Upper lobe of left lung (tissue), 6 donors: Measurements from ENCODE around the gene FLNC. TPM values are rescaled to one million over a fixed set of nuclear protein-coding genes. Genes with fewer than 3 reads are reported as not detected.
A peak's percentile ranks its signal among the peaks of the same experiment; 100 is the strongest.

ENCODE experiments used
- ATAC-seq, 2 donors: fragments of 200-7000 bp; cut with Tn5 transposase; one replicate each; pipeline ENCODE4 v1.9.1; 2022; ENCODE audit warnings: mild to moderate bottlenecking in 2 of 2, moderate library complexity in 2 of 2; ENCODE audit not compliant: low FRiP score in 2 of 2
- DNase-seq, 2 donors: peaks; one replicate each; pipeline ENCODE4 v3.0.0-alpha.2; 2019 to 2020
- H3K27ac ChIP-seq, 4 donors: fragments of 200-600 bp; sonication (generic); one replicate each; pipeline ENCODE4 v1.5.1; 2016 to 2019
- H3K27me3 ChIP-seq, 4 donors: fragments of 200-600 bp; sonication (generic); one replicate each; pipeline ENCODE4 v1.5.1; 2017 to 2019
- H3K36me3 ChIP-seq, 4 donors: fragments of 200-600 bp; sonication (generic); one replicate each; pipeline ENCODE4 v1.5.1; 2016 to 2019
- H3K4me1 ChIP-seq, 4 donors: fragments of 200-600 bp; sonication (generic); one replicate each; pipeline ENCODE4 v1.5.1; 2018 to 2019
- H3K4me3 ChIP-seq, 4 donors: fragments of 200-600 bp; sonication (generic); one replicate each; pipeline ENCODE4 v1.5.1; 2017 to 2019; ENCODE audit warnings: mild to moderate bottlenecking in 2 of 4, moderate library complexity in 1 of 4
- H3K9me3 ChIP-seq, 4 donors: fragments of 200-600 bp; sonication (generic); one replicate each; pipeline ENCODE4 v1.5.1; 2018 to 2019
- EP300 ChIP-seq, 4 donors: sonication (generic); formaldehyde crosslinking; IDR thresholded peaks; one replicate each; pipeline ENCODE4 v1.5.1; 2017; ENCODE audit warnings: antibody characterized with exemption in 4 of 4, control low read depth in 2 of 4
- POLR2A ChIP-seq, 4 donors: fragments of 450-650 bp; IDR thresholded peaks; one replicate each; pipeline ENCODE4 v1.5.1; 2016 to 2017; ENCODE audit warnings: antibody characterized with exemption in 4 of 4, mild to moderate bottlenecking in 2 of 4
- POLR2AphosphoS5 ChIP-seq, 2 donors: sonication (generic); formaldehyde crosslinking; IDR thresholded peaks; one replicate each; pipeline ENCODE4 v1.5.1; 2017; ENCODE audit warnings: antibody characterized with exemption in 2 of 2
- WGBS, 2 donors: methylation state at CpG; one replicate each; pipeline ENCODE4 v1.1.5; 2017 to 2018; 5-methylcytosine and 5-hydroxymethylcytosine counted together
- total RNA-seq, 6 donors: library from RNA; depleted of rRNA in 4 of 6; stranded (reverse); fragments of >200 nt in 4 of 6; gene quantifications; one replicate each; pipeline versions ENCODE4 v1.1.0 to v1.2.1, GENCODE V29; 2016 to 2021
- TF ChIP-seq, protein P1 (sequence below), 6 experiments: fragments of 450-650 bp in 4 of 6; fragments of 200-600 bp in 2 of 6; sonication (generic) in 2 of 6; IDR thresholded peaks; one replicate each; pipeline ENCODE4 v1.5.1; 2016 to 2019; ENCODE audit warnings: antibody characterized with exemption in 6 of 6
- donor health status: DM: no; HTN: no; CAD: no; lungs with moderate emphysema.
- donor health status: DM: no; HTN: yes; CAD: no; lungs with severe emphysema.

FLNC gene
- total RNA-seq, 6 donors from 2014 or later = 2.1 to 19.6 (median 4.9) TPM

DNA sequence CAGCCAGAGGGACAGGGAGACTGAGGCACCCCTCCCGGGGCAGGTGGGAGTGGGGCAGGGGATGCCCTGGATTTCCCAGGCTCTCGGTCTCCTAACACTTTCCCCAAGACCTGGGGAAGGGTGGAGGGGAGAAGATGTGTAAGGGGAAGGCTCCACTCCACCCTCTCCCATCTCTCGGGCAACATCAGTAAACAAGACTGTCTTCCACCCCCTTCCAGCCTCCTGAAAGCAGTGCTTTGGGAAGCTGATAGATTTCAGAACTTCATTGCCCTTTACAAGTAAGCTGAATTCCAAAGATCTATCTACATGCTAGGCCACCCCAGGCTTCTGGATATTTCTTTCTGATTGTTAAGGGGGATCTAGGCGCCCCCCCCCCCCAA, 3.7 kb downstream of the FLNC start:
- 41 to 45% methylated on average over 4 of the region's 4 CpGs for WGBS, 2 donors
- no peak overlapping the region for H3K4me3 ChIP-seq

DNA sequence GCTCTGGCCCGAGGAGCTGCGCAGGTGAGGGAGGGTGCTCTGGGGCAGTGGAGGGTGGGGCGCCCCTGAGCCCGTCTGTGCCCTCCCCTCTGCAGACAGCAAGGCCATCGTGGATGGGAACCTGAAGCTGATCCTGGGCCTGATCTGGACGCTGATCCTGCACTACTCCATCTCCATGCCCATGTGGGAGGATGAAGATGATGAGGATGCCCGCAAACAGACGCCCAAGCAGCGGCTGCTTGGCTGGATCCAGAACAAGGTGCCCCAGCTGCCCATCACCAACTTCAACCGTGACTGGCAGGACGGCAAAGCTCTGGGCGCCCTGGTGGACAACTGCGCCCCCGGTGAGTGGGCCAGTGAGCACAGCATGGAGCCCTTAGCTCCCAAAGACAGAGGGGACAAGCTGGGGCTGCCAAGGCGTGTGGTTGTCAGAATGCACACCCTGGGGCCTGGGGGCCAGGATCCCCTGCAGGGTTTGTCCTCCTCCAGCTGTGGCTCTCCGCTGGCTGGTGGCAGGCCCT, 5.1 kb downstream of the FLNC start:
- DNase-seq = peak in 1 of 2 donors; percentile 61
- Histone ChIP-seq H3K4me3 (no peak overlapping the region), H3K27ac (no peak overlapping the region), H3K36me3 (no peaks in the 10 kb centered on the region), H3K4me1 (peaks cover 13 to 35% (median 22%) of the 10 kb centered on the region in 4 donors), H3K27me3 (peaks cover 0 to 29% (median 13%) of the 10 kb centered on the region in 4 donors), H3K9me3 (no peaks in the 10 kb centered on the region)
- ATAC-seq = no peak
- no peak for TF ChIP-seq EP300 (IDR thresholded peaks at IDR 0.05)
- TF ChIP-seq POLR2AphosphoS5 (IDR thresholded peaks at IDR 0.05) = no peak
- no peak for TF ChIP-seq POLR2A (IDR thresholded peaks at IDR 0.05)
- TF ChIP-seq, protein P1, sequence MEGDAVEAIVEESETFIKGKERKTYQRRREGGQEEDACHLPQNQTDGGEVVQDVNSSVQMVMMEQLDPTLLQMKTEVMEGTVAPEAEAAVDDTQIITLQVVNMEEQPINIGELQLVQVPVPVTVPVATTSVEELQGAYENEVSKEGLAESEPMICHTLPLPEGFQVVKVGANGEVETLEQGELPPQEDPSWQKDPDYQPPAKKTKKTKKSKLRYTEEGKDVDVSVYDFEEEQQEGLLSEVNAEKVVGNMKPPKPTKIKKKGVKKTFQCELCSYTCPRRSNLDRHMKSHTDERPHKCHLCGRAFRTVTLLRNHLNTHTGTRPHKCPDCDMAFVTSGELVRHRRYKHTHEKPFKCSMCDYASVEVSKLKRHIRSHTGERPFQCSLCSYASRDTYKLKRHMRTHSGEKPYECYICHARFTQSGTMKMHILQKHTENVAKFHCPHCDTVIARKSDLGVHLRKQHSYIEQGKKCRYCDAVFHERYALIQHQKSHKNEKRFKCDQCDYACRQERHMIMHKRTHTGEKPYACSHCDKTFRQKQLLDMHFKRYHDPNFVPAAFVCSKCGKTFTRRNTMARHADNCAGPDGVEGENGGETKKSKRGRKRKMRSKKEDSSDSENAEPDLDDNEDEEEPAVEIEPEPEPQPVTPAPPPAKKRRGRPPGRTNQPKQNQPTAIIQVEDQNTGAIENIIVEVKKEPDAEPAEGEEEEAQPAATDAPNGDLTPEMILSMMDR (IDR thresholded peaks at IDR 0.05) = no peak
- 78 to 91% methylated on average over 6 to 15 of the region's 16 CpGs for WGBS, 2 donors

More for the DNA sequence above, 3.7 kb downstream of the FLNC start:
- DNase-seq = no peak
- Histone ChIP-seq H3K36me3 (no peaks in the 10 kb centered on the region), H3K4me1 (peaks cover 20 to 45% (median 28%) of the 10 kb centered on the region in 4 donors), H3K9me3 (no peaks in the 10 kb centered on the region), H3K27ac (no peak overlapping the region), H3K27me3 (peaks cover 0 to 39% (median 18%) of the 10 kb centered on the region in 4 donors)
- TF ChIP-seq POLR2AphosphoS5 (IDR thresholded peaks at IDR 0.05) (no peak), POLR2A (IDR thresholded peaks at IDR 0.05) (no peak), EP300 (IDR thresholded peaks at IDR 0.05) (no peak)
- TF ChIP-seq, protein P1 (IDR thresholded peaks at IDR 0.05) = no peak
- ATAC-seq = peak in 1 of 2 donors; percentile 19

DNA sequence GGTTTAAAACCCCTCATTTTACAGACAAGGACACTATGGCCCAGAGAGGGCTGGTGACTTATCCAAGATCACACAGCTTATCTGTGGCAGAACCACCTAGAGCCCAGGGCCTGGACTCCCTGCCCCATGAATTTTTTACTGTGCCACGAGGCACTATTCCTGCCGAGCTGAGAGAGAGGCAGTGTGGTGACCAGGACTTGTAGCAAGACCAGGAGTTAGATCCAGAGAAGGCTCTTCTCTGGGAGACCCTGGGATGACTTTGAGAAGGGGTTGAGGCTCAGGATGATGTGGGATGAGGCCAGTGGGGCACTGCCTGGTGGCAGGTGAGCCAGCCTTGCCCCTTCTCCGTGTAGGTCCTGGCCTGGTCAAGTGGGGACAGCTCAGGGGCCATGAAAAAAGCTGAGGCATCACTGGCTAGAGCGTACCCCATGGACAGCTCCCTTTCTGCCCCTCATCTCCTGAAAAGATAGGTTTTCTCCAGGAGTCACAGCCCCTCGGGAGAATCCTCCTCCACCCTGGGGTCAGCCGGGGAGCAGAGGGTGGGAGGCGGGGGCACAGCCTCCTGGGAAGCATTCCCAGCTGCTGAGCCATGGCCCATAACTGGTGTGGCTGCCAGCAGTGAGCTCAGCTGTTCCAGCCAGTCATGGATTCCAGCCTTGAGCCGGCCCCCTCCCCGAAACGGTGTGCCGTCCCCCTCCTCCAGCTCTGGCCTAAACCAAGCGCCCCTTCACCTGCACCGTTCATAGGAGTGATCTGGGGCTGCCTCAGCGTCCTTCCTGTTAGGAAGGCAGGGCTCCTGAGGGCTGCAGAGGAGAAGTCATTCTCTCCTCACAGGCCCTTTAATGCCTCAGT, 5.8 kb downstream of the FLNC start:
- peaks cover 0 to 22% (median 10%) of the 10 kb centered on the region in 4 donors for H3K27me3 ChIP-seq
- H3K36me3 ChIP-seq = no peaks in the 10 kb centered on the region
- DNase-seq = peak in 1 of 2 donors; percentile 46
- no peak overlapping the region for H3K4me3 ChIP-seq
- TF ChIP-seq, protein P1 (IDR thresholded peaks at IDR 0.05) = no peak
- TF ChIP-seq POLR2A (IDR thresholded peaks at IDR 0.05) (no peak), POLR2AphosphoS5 (IDR thresholded peaks at IDR 0.05) (no peak), EP300 (IDR thresholded peaks at IDR 0.05) (no peak)
- H3K9me3 ChIP-seq = no peaks in the 10 kb centered on the region
- no peak overlapping the region for H3K27ac ChIP-seq
- H3K4me1 ChIP-seq = peaks cover 6 to 28% (median 16%) of the 10 kb centered on the region in 4 donors
- WGBS, 2 donors = 75 to 88% methylated on average over 6 to 14 of the region's 14 CpGs
- no peak for ATAC-seq

DNA sequence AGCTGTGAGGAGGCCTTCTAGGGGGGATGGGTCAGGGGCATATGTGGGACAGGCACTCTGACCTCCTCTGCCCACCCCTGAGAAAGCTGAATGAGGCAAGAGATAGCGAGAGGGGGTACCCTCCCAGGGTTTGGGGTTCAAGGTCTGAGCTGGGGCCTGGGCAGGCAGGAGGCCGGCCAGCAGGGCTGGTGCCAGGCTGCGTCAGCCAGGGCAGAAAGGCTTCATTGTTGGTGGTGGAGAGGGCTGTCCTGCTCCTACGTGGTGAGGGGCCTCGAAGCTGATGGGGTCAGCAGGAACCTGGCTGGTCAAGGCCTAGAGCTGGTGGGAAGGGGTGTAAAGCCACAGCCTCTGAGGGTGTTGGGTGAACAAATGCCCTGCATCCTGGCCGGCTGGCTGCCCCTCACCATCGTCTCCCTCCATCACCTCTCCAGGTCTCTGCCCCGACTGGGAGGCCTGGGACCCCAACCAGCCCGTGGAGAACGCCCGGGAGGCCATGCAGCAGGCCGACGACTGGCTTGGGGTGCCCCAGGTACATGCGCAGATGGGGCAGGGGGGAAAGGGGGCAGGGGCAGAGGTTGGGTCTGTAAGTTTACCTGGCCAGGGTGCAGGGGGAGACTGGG, 6.6 kb downstream of the FLNC start:
- TF ChIP-seq, protein P1 (IDR thresholded peaks at IDR 0.05) = no peak
- TF ChIP-seq POLR2A (IDR thresholded peaks at IDR 0.05) (no peak), POLR2AphosphoS5 (IDR thresholded peaks at IDR 0.05) (no peak), EP300 (IDR thresholded peaks at IDR 0.05) (no peak)
- Histone ChIP-seq H3K36me3 (no peaks in the 10 kb centered on the region), H3K9me3 (no peaks in the 10 kb centered on the region), H3K4me1 (peaks cover 0 to 20% (median 9%) of the 10 kb centered on the region in 4 donors), H3K4me3 (no peak overlapping the region), H3K27ac (no peak overlapping the region), H3K27me3 (peaks cover 0 to 14% (median 4%) of the 10 kb centered on the region in 4 donors)
- DNase-seq (peak in 1 of 2 donors; percentile 62), ATAC-seq (no peak)
- WGBS, 2 donors = 91 to 98% methylated on average over 9 to 14 of the region's 14 CpGs
